ENCODE measurements around the gene NDUFS3.

The NDUFS3 gene

GRCh38 chr11:47592251-47592650 is 13.4 kb downstream of the NDUFS3 start:
- DNase-seq = no peak

- no peak for DNase-seq
Observed at GRCh38 chr11:47592970-47593369, 14.1 kb downstream of the NDUFS3 start.

- DNase-seq = no peak
Observed at GRCh38 chr11:47593492-47593933, 14.6 kb downstream of the NDUFS3 start.

GRCh38 chr11:47593934-47594855 is 15.3 kb downstream of the NDUFS3 start, which contains the start of gene C1QTNF4:
C1QTNF4 (minus strand) TSS chr11:47594411; CDS start chr11:47590810, 3,601 bp downstream.
- no peak for DNase-seq

- DNase-seq = no peak
Observed at GRCh38 chr11:47595029-47595428, 16.2 kb downstream of the NDUFS3 start.

GRCh38 chr11:47595967-47596366 is 17.1 kb downstream of the NDUFS3 start:
- DNase-seq = no peak

GRCh38 chr11:47599902-47600301 is 21.0 kb downstream of the NDUFS3 start:
- DNase-seq = no peak

- no peak for DNase-seq
Observed at GRCh38 chr11:47603295-47603694, 24.4 kb downstream of the NDUFS3 start.

- no peak for DNase-seq
Observed at GRCh38 chr11:47605921-47606320, 27.0 kb downstream of the NDUFS3 start.

GRCh38 chr11:47606731-47607130 is 27.9 kb downstream of the NDUFS3 start:
- DNase-seq = no peak

- no peak for DNase-seq
Observed at GRCh38 chr11:47607380-47607779, 28.5 kb downstream of the NDUFS3 start.

- no peak for DNase-seq
Observed at GRCh38 chr11:47609675-47610074, 30.8 kb downstream of the NDUFS3 start.

GRCh38 chr11:47611348-47611794 is 32.5 kb downstream of the NDUFS3 start:
- DNase-seq = peak; percentile 64

GRCh38 chr11:47615249-47615648 is 36.4 kb downstream of the NDUFS3 start:
- DNase-seq = no peak

GRCh38 chr11:47616726-47617416 is 38.0 kb downstream of the NDUFS3 start:
- DNase-seq = peak; percentile 61

- DNase-seq = no peak
Observed at GRCh38 chr11:47617417-47617809, 38.5 kb downstream of the NDUFS3 start.

- DNase-seq = no peak
Observed at GRCh38 chr11:47620836-47621378, 42.0 kb downstream of the NDUFS3 start.

- DNase-seq = no peak
Observed at GRCh38 chr11:47626234-47626633, 47.4 kb downstream of the NDUFS3 start.

GRCh38 chr11:47628026-47628425 is 49.2 kb downstream of the NDUFS3 start:
- DNase-seq = no peak

- no peak for DNase-seq
Observed at GRCh38 chr11:47631473-47631872, 52.6 kb downstream of the NDUFS3 start.
